ENCODE data around the gene FANCE. TPM values are rescaled to one million over a fixed set of nuclear protein-coding genes. Genes with fewer than 3 reads are reported as not detected.

Gene FANCE
- polyA plus RNA-seq, 3 donors = 1.8 to 3.0 (median 2.9) TPM

- H3K4me1 Mint-ChIP-seq = no peaks in the 10 kb centered on the region
- no peak overlapping the region for H3K4me3 Mint-ChIP-seq
- no CpG with 5 or more reads among the region's 3 CpGs for WGBS (ENCODE audit: insufficient coverage)
- peaks cover 65 to 89% (median 73%) of the 10 kb centered on the region in 3 donors for H3K27me3 Mint-ChIP-seq (ENCODE audit: low read depth in 3 of 3)
- H3K4me1 ChIP-seq (ENCODE audit: control insufficient read depth in 1 of 2, insufficient read depth in 2 of 2, low read length in 2 of 2) = no peaks in the 10 kb centered on the region
- no peak overlapping the region for H3K4me2 ChIP-seq (replicated peaks; ENCODE audit: extremely low read depth, low read length, poor library complexity, severe bottlenecking)
- H3K36me3 ChIP-seq (replicated peaks in 1 of 2; ENCODE audit: control insufficient read depth in 1 of 2, insufficient read depth in 2 of 2, low read length in 2 of 2) = no peaks in the 10 kb centered on the region
- no peaks in the 10 kb centered on the region for H3K79me2 ChIP-seq (ENCODE audit: insufficient read depth, low read length)
- intact Hi-C loops (cut with micrococcal nuclease) = no loop called here
- no peak for TF ChIP-seq CTCF (IDR thresholded peaks at IDR 0.05)
- peak overlapping the region in 1 of 7 donors; percentile 25 for H3K27ac Mint-ChIP-seq
- no peak overlapping the region for H2AFZ ChIP-seq (ENCODE audit: insufficient read depth, low read depth, low read length, poor library complexity, severe bottlenecking)
- H3K9me3 Mint-ChIP-seq = peaks cover 0 to 6% (median 3%) of the 10 kb centered on the region in 7 donors
- H3K9me3 ChIP-seq (replicated peaks in 1 of 2; ENCODE audit: control insufficient read depth in 1 of 2, insufficient read depth in 1 of 2, low read length in 2 of 2) = peaks cover 0 to 4% of the 10 kb centered on the region in 2 donors
- no peak overlapping the region for H3K9ac ChIP-seq (ENCODE audit: insufficient read depth, low read length, poor library complexity, severe bottlenecking)
- H4K20me1 ChIP-seq (ENCODE audit: insufficient read depth, low read length) = no peaks in the 10 kb centered on the region
- H3K4me3 ChIP-seq (replicated peaks in 1 of 3; ENCODE audit: low read depth in 2 of 3, low read length in 3 of 3) = no peak overlapping the region
- H3K27me3 ChIP-seq (ENCODE audit: control insufficient read depth in 2 of 2, insufficient read depth in 2 of 2, low read length in 2 of 2) = peaks cover 13 to 55% of the 10 kb centered on the region in 2 donors
- H3K27ac ChIP-seq (ENCODE audit: low read depth in 1 of 2, low read length in 2 of 2) = no peak overlapping the region
- no peak for DNase-seq
- H3K36me3 Mint-ChIP-seq = no peaks in the 10 kb centered on the region
Measured at GRCh38 chr6:35506536-35506935, 54.4 kb downstream of the FANCE start.

GRCh38 chr6:35507221-35507620 lies 55.1 kb downstream of the FANCE start:
- Histone ChIP-seq H3K4me3 (replicated peaks in 1 of 3; ENCODE audit: low read depth in 2 of 3, low read length in 3 of 3) (no peak overlapping the region), H4K20me1 (ENCODE audit: insufficient read depth, low read length) (no peaks in the 10 kb centered on the region), H3K27me3 (ENCODE audit: control insufficient read depth in 2 of 2, insufficient read depth in 2 of 2, low read length in 2 of 2) (peaks cover 19 to 56% of the 10 kb centered on the region in 2 donors), H3K27ac (ENCODE audit: low read depth in 1 of 2, low read length in 2 of 2) (no peak overlapping the region), H3K79me2 (ENCODE audit: insufficient read depth, low read length) (no peaks in the 10 kb centered on the region), H3K36me3 (replicated peaks in 1 of 2; ENCODE audit: control insufficient read depth in 1 of 2, insufficient read depth in 2 of 2, low read length in 2 of 2) (no peaks in the 10 kb centered on the region), H2AFZ (ENCODE audit: insufficient read depth, low read depth, low read length, poor library complexity, severe bottlenecking) (no peak overlapping the region), H3K9ac (ENCODE audit: insufficient read depth, low read length, poor library complexity, severe bottlenecking) (no peak overlapping the region), H3K4me1 (ENCODE audit: control insufficient read depth in 1 of 2, insufficient read depth in 2 of 2, low read length in 2 of 2) (no peaks in the 10 kb centered on the region), H3K4me2 (replicated peaks; ENCODE audit: extremely low read depth, low read length, poor library complexity, severe bottlenecking) (no peak overlapping the region), H3K9me3 (replicated peaks in 1 of 2; ENCODE audit: control insufficient read depth in 1 of 2, insufficient read depth in 1 of 2, low read length in 2 of 2) (peaks cover 0 to 4% of the 10 kb centered on the region in 2 donors)
- Mint-ChIP-seq H3K9me3 (peaks cover 0 to 6% (median 3%) of the 10 kb centered on the region in 7 donors), H3K4me1 (no peaks in the 10 kb centered on the region), H3K27me3 (ENCODE audit: low read depth in 3 of 3) (peaks cover 64 to 88% (median 72%) of the 10 kb centered on the region in 3 donors), H3K36me3 (no peaks in the 10 kb centered on the region), H3K4me3 (no peak overlapping the region), H3K27ac (no peak overlapping the region)
- DNase-seq = no peak
- no peak for TF ChIP-seq CTCF (IDR thresholded peaks at IDR 0.05)
- intact Hi-C loops (cut with micrococcal nuclease) = no loop called here
- WGBS (ENCODE audit: insufficient coverage) = 100% methylated on average over 1 of the region's 2 CpGs

All from CD14-positive monocyte (primary cell).